Measurements from ENCODE around the gene CKB. TPM values are rescaled to one million over a fixed set of nuclear protein-coding genes. Genes with fewer than 3 reads are reported as not detected.

The CKB gene
- total RNA-seq, 1 donor from 2014 or later = 178 TPM

GRCh38 chr14:103536693-103537092 lies 14.1 kb upstream of the CKB start:
- FAIRE-seq = no peak
- no peak overlapping the region for H3K4me3 ChIP-seq (ENCODE audit: insufficient read depth, low read depth, low read length)
- no peak overlapping the region for H3K9ac ChIP-seq (ENCODE audit: low read length)
- H3K36me3 ChIP-seq (ENCODE audit: insufficient read depth, low read length) = no peaks in the 10 kb centered on the region
- H2AFZ ChIP-seq (ENCODE audit: low read depth, low read length) = no peak overlapping the region
- no peak overlapping the region for H3K4me2 ChIP-seq (ENCODE audit: low read length)
- peaks cover 11% of the 10 kb centered on the region for H3K79me2 ChIP-seq (ENCODE audit: insufficient read depth, low read length)
- H3K27ac Mint-ChIP-seq (ENCODE audit: unreplicated experiment) = no peak overlapping the region
- H3K9me3 ChIP-seq (ENCODE audit: insufficient read depth, low read depth, low read length) = no peaks in the 10 kb centered on the region
- H3K4me1 Mint-ChIP-seq (ENCODE audit: low read depth, unreplicated experiment) = peaks cover 8% of the 10 kb centered on the region
- no peaks in the 10 kb centered on the region for H3K27me3 Mint-ChIP-seq (ENCODE audit: low read depth, unreplicated experiment)
- no peak overlapping the region for H3K27ac ChIP-seq (ENCODE audit: low read depth, low read length)
- peaks cover 18% of the 10 kb centered on the region for H3K4me1 ChIP-seq (ENCODE audit: insufficient read depth, low read length)
- no peak overlapping the region for H3K4me3 Mint-ChIP-seq (ENCODE audit: unreplicated experiment)
- peaks cover 2% of the 10 kb centered on the region for H3K36me3 Mint-ChIP-seq (ENCODE audit: low read depth, unreplicated experiment)
- no peak for DNase-seq (ENCODE audit: low read depth)
- peaks cover 26% of the 10 kb centered on the region for H4K20me1 ChIP-seq (ENCODE audit: insufficient read depth, low read length)
- H3K27me3 ChIP-seq (ENCODE audit: insufficient read depth, low read length) = no peaks in the 10 kb centered on the region
- no peak for TF ChIP-seq EZH2 (IDR thresholded peaks at IDR 0.05; ENCODE audit: insufficient read depth, low read length)
- no peak for TF ChIP-seq CTCF (IDR thresholded peaks at IDR 0.05; ENCODE audit: insufficient read depth, low read depth, low read length)
- H3K9me3 Mint-ChIP-seq (ENCODE audit: unreplicated experiment) = no peaks in the 10 kb centered on the region

- peaks cover 17% of the 10 kb centered on the region for H3K79me2 ChIP-seq (ENCODE audit: insufficient read depth, low read length)
- Mint-ChIP-seq H3K4me1 (ENCODE audit: low read depth, unreplicated experiment) (peaks cover 10% of the 10 kb centered on the region), H3K36me3 (ENCODE audit: low read depth, unreplicated experiment) (peaks cover 2% of the 10 kb centered on the region), H3K9me3 (ENCODE audit: unreplicated experiment) (no peaks in the 10 kb centered on the region), H3K27me3 (ENCODE audit: low read depth, unreplicated experiment) (no peaks in the 10 kb centered on the region), H3K27ac (ENCODE audit: unreplicated experiment) (no peak overlapping the region), H3K4me3 (ENCODE audit: unreplicated experiment) (no peak overlapping the region)
- no peak overlapping the region for H3K4me2 ChIP-seq (ENCODE audit: low read length)
- H2AFZ ChIP-seq (ENCODE audit: low read depth, low read length) = no peak overlapping the region
- H3K9ac ChIP-seq (ENCODE audit: low read length) = no peak overlapping the region
- no peak for DNase-seq (ENCODE audit: low read depth)
- no peaks in the 10 kb centered on the region for H3K36me3 ChIP-seq (ENCODE audit: insufficient read depth, low read length)
- FAIRE-seq = no peak
- peaks cover 32% of the 10 kb centered on the region for H4K20me1 ChIP-seq (ENCODE audit: insufficient read depth, low read length)
- H3K4me3 ChIP-seq (ENCODE audit: insufficient read depth, low read depth, low read length) = no peak overlapping the region
- H3K9me3 ChIP-seq (ENCODE audit: insufficient read depth, low read depth, low read length) = no peaks in the 10 kb centered on the region
- no peak for TF ChIP-seq CTCF (IDR thresholded peaks at IDR 0.05; ENCODE audit: insufficient read depth, low read depth, low read length)
- no peak for TF ChIP-seq EZH2 (IDR thresholded peaks at IDR 0.05; ENCODE audit: insufficient read depth, low read length)
- no peaks in the 10 kb centered on the region for H3K27me3 ChIP-seq (ENCODE audit: insufficient read depth, low read length)
- H3K27ac ChIP-seq (ENCODE audit: low read depth, low read length) = no peak overlapping the region
- H3K4me1 ChIP-seq (ENCODE audit: insufficient read depth, low read length) = peaks cover 12% of the 10 kb centered on the region
These were observed 13.4 kb upstream of the CKB start for GRCh38 chr14:103535891-103536565.

Measured in astrocyte (in vitro differentiated cells and primary cell).